IMR-90 (cell line): ENCODE data around the gene MAN2A2. TPM values are rescaled to one million over a fixed set of nuclear protein-coding genes. Genes with fewer than 3 reads are reported as not detected.

Experiments
- ATAC-seq: fragments of 200-7000 bp; cut with Tn5 transposase; 2 replicates; pipeline ENCODE4 v1.9.1; 2020; ENCODE audit warnings: low read depth, mild to moderate bottlenecking, moderate library complexity
- BruUV-seq: library from RNA; stranded (reverse); fragments of 400-500 nt; replicated peaks from 2 replicates; lab custom pipeline; 2021; lab: Mats Ljungman, UMichigan
- CTCF ChIA-PET: fragments of 300-600 bp; formaldehyde crosslinking; extraction: SDS; loops from one replicate; lab custom pipeline; 2021; ENCODE audit warnings: antibody characterized with exemption; lab: Yijun Ruan, JAX
- POLR2A ChIA-PET: fragments of 300-600 bp; sonication (Branson Sonifier 250); formaldehyde crosslinking; loops from one replicate; lab custom pipeline; 2022; ENCODE audit warnings: antibody characterized with exemption; ENCODE audit not compliant: unreplicated experiment; lab: Charles Lee
- DNase-seq: peaks from one replicate; pipeline ENCODE4 v3.0.0; 2013
- H2AFZ ChIP-seq: replicated peaks from 2 replicates; pipeline ENCODE3; 2013; ENCODE audit warnings: low read length, mild to moderate bottlenecking; ENCODE audit not compliant: poor library complexity
- H2AK5ac ChIP-seq: 2 replicates; pipeline ENCODE4 v1.6.1; 2013; ENCODE audit warnings: low read depth, low read length, inconsistent platforms
- H2AK9ac ChIP-seq: replicated peaks from 2 replicates; pipeline ENCODE3; 2013; ENCODE audit warnings: mild to moderate bottlenecking, low read depth, low read length, moderate library complexity; ENCODE audit not compliant: poor library complexity
- H2BK120ac ChIP-seq: 2 replicates; pipeline ENCODE4 v1.6.1; 2013; ENCODE audit warnings: low read depth, low read length, inconsistent platforms
- H2BK15ac ChIP-seq: 3 replicates; pipeline ENCODE4 v1.6.1; 2013; ENCODE audit warnings: low read depth, low read length, inconsistent platforms
- H2BK20ac ChIP-seq: 2 replicates; pipeline ENCODE4 v1.6.1; 2013; ENCODE audit warnings: low read depth, mild to moderate bottlenecking, inconsistent platforms, low read length, moderate library complexity
- H2BK5ac ChIP-seq: 2 replicates; pipeline ENCODE4 v1.6.1; 2013; ENCODE audit warnings: mild to moderate bottlenecking, low read depth, low read length, inconsistent platforms; ENCODE audit not compliant: poor library complexity, severe bottlenecking
- H3K14ac ChIP-seq: replicated peaks from 2 replicates; pipeline ENCODE4 v1.6.1; 2013; ENCODE audit warnings: low read depth, low read length, inconsistent platforms
- H3K18ac ChIP-seq: 2 replicates; pipeline ENCODE4 v1.6.1; 2013; ENCODE audit warnings: low read depth, low read length, control low read depth
- H3K23ac ChIP-seq: 2 replicates; pipeline ENCODE4 v1.6.1; 2013; ENCODE audit warnings: low read depth, low read length, inconsistent platforms
- H3K27ac ChIP-seq: 2 replicates; pipeline ENCODE4 v1.5.1; 2013; ENCODE audit warnings: mild to moderate bottlenecking, control low read depth, low read length; ENCODE audit not compliant: insufficient read depth
- H3K27me3 ChIP-seq: 2 replicates; pipeline ENCODE4 v1.6.1; 2013; ENCODE audit warnings: low read length; ENCODE audit not compliant: control insufficient read depth, insufficient read depth
- H3K36me3 ChIP-seq: 2 replicates; pipeline ENCODE4 v1.6.1; 2013; ENCODE audit warnings: low read length, mixed read lengths; ENCODE audit not compliant: control insufficient read depth, insufficient read depth
- H3K4ac ChIP-seq: 2 replicates; pipeline ENCODE4 v1.6.1; 2013; ENCODE audit warnings: low read depth, low read length, inconsistent platforms
- H3K4me1 ChIP-seq: 2 replicates; pipeline ENCODE4 v1.6.1; 2013; ENCODE audit warnings: low read length, mixed read lengths; ENCODE audit not compliant: control insufficient read depth, insufficient read depth
- H3K4me2 ChIP-seq: 2 replicates; pipeline ENCODE4 v1.6.1; 2013; ENCODE audit warnings: low read depth, mild to moderate bottlenecking, control low read depth, low read length, moderate library complexity
- H3K4me3 ChIP-seq: 2 replicates; pipeline ENCODE4 v1.5.1; 2013; ENCODE audit warnings: low read depth, mild to moderate bottlenecking, control low read depth, low read length, moderate library complexity; ENCODE audit not compliant: insufficient read depth
- H3K56ac ChIP-seq: 2 replicates; pipeline ENCODE4 v1.6.1; 2013; ENCODE audit warnings: low read length, inconsistent platforms; ENCODE audit not compliant: insufficient read depth; ENCODE audit errors: extremely low read depth
- H3K79me1 ChIP-seq, 2 experiments: 2 replicates each; pipeline ENCODE4 v1.6.1; 2013; ENCODE audit warnings: low read length in 2 of 2, inconsistent platforms in 1 of 2, low read depth in 1 of 2
- H3K9ac ChIP-seq: 2 replicates; pipeline ENCODE4 v1.6.1; 2013; ENCODE audit warnings: low read depth, low read length, control low read depth
- H3K9me1 ChIP-seq: 2 replicates; pipeline ENCODE4 v1.6.1; 2013; ENCODE audit warnings: low read length, inconsistent platforms; ENCODE audit not compliant: insufficient read depth
- H3K9me3 ChIP-seq: 2 replicates; pipeline ENCODE4 v1.6.1; 2013; ENCODE audit warnings: low read length; ENCODE audit not compliant: control insufficient read depth, insufficient read depth
- H4K20me1 ChIP-seq: 2 replicates; pipeline ENCODE4 v1.6.1; 2013; ENCODE audit warnings: low read length, inconsistent platforms; ENCODE audit not compliant: insufficient read depth
- H4K5ac ChIP-seq: 2 replicates; pipeline ENCODE4 v1.6.1; 2013; ENCODE audit warnings: mild to moderate bottlenecking, low read depth, low read length, control low read depth
- H4K8ac ChIP-seq, 2 experiments: 2 replicates each; pipeline ENCODE4 v1.6.1; 2013; ENCODE audit warnings: low read depth in 2 of 2, low read length in 2 of 2, control low read depth in 1 of 2, inconsistent platforms in 1 of 2
- H4K91ac ChIP-seq: 2 replicates; pipeline ENCODE4 v1.6.1; 2013; ENCODE audit warnings: low read depth, low read length, inconsistent platforms; ENCODE audit not compliant: insufficient read depth
- BHLHE40 ChIP-seq: fragments of 150-350 bp; IDR thresholded peaks from 2 replicates; pipeline ENCODE4 v1.6.1; 2016; ENCODE audit warnings: mild to moderate bottlenecking, low read depth, low read length
- CEBPB ChIP-seq: IDR thresholded peaks from 2 replicates; pipeline ENCODE4 v1.6.1; 2012; ENCODE audit warnings: low read depth, low read length, improper control_type of control experiment
- CHD1 ChIP-seq: IDR thresholded peaks from 2 replicates; pipeline ENCODE4 v1.6.1; 2012; ENCODE audit warnings: low read depth, low read length, improper control_type of control experiment
- ELK1 ChIP-seq: fragments of 150-350 bp; IDR thresholded peaks from 2 replicates; pipeline ENCODE4 v1.6.1; 2016; ENCODE audit warnings: low read depth, mild to moderate bottlenecking, low read length, moderate library complexity, borderline replicate concordance
- FOS ChIP-seq: fragments of 150-350 bp; IDR thresholded peaks from 2 replicates; pipeline ENCODE4 v1.6.1; 2016; ENCODE audit warnings: low read depth, low read length
- MAFK ChIP-seq: IDR thresholded peaks from 2 replicates; pipeline ENCODE4 v1.6.1; 2012; ENCODE audit warnings: low read depth, low read length, improper control_type of control experiment
- MAZ ChIP-seq: IDR thresholded peaks from 2 replicates; pipeline ENCODE4 v1.6.1; 2012; ENCODE audit warnings: low read depth, mild to moderate bottlenecking, low read length, improper control_type of control experiment, moderate library complexity, borderline replicate concordance
- MXI1 ChIP-seq: IDR thresholded peaks from 2 replicates; pipeline ENCODE4 v1.6.1; 2012; ENCODE audit warnings: low read depth, mild to moderate bottlenecking, low read length, moderate library complexity, borderline replicate concordance
- NFE2L2 ChIP-seq: fragments of 150-350 bp; IDR thresholded peaks from 2 replicates; pipeline ENCODE4 v1.6.1; 2016; ENCODE audit warnings: low read depth, mild to moderate bottlenecking, low read length
- POLR2A ChIP-seq: IDR thresholded peaks from 2 replicates; pipeline ENCODE4 v1.6.1; 2012; ENCODE audit warnings: mild to moderate bottlenecking, low read depth, low read length
- RAD21 ChIP-seq: IDR thresholded peaks from 2 replicates; pipeline ENCODE4 v1.6.1; 2012; ENCODE audit warnings: low read length, improper control_type of control experiment
- RCOR1 ChIP-seq: IDR thresholded peaks from 2 replicates; pipeline ENCODE4 v1.6.1; 2012; ENCODE audit warnings: mild to moderate bottlenecking, low read length, improper control_type of control experiment; ENCODE audit not compliant: insufficient replicate concordance
- RFX5 ChIP-seq: IDR thresholded peaks from 2 replicates; pipeline ENCODE4 v1.8.0; 2012; ENCODE audit warnings: low read depth, mild to moderate bottlenecking, low read length, moderate library complexity
- SMC3 ChIP-seq: fragments of 150-350 bp; IDR thresholded peaks from 2 replicates; pipeline ENCODE4 v1.6.1; 2016; ENCODE audit warnings: low read depth, mild to moderate bottlenecking, antibody characterized with exemption, low read length, moderate library complexity
- WGBS, 2 experiments: methylation state at CpG; one replicate each; pipeline versions ENCODE4 v1.1.5 to v1.1.7; 2013; ENCODE audit warnings: missing lambda C conversion rate in 2 of 2; ENCODE audit not compliant: insufficient read length in 1 of 2; ENCODE audit errors: extremely low coverage in 2 of 2; 5-methylcytosine and 5-hydroxymethylcytosine counted together
- dilution Hi-C: fragments of 300-500 bp; cut with HindIII; formaldehyde crosslinking; loops from one replicate; pipeline ENCODE4 v1.14.3; 2018; ENCODE audit warnings: low sequenced_read_pairs; ENCODE audit not compliant: unreplicated experiment
- in situ Hi-C: fragments of 300-500 bp; cut with MboI; formaldehyde crosslinking; loops from 3 replicates; pipeline ENCODE4 v1.14.3; 2019; ENCODE audit warnings: low sequenced_read_pairs, inconsistent platforms, mixed read lengths
- intact Hi-C: fragments of 100-400 bp; cut with micrococcal nuclease; formaldehyde crosslinking; loops from 2 replicates; pipeline ENCODE4 v1.10.0; 2022
- polyA plus RNA-seq, 3 experiments: library from polyadenylated mRNA; depleted of rRNA; stranded (reverse); fragments of >200 nt; gene quantifications; 2 replicates each; pipeline ENCODE4 v1.2.3, GENCODE V29; 2012; ENCODE audit warnings: low replicate concordance in 1 of 3
- total RNA-seq: library from RNA; depleted of rRNA; stranded (reverse); fragments of >200 nt; gene quantifications from 2 replicates; pipeline ENCODE4 v1.2.3, GENCODE V29; 2012
- TF ChIP-seq, protein P1 (sequence below): fragments of 150-350 bp; IDR thresholded peaks from 2 replicates; pipeline ENCODE4 v1.6.1; 2017; ENCODE audit warnings: mild to moderate bottlenecking, antibody characterized with exemption, low read length, low read depth

MAN2A2 gene
- total and polyA plus RNA-seq, 2 of the 4 experiments (the other 2 are of a cell fraction): 3.4 to 52.5 TPM

DNA sequence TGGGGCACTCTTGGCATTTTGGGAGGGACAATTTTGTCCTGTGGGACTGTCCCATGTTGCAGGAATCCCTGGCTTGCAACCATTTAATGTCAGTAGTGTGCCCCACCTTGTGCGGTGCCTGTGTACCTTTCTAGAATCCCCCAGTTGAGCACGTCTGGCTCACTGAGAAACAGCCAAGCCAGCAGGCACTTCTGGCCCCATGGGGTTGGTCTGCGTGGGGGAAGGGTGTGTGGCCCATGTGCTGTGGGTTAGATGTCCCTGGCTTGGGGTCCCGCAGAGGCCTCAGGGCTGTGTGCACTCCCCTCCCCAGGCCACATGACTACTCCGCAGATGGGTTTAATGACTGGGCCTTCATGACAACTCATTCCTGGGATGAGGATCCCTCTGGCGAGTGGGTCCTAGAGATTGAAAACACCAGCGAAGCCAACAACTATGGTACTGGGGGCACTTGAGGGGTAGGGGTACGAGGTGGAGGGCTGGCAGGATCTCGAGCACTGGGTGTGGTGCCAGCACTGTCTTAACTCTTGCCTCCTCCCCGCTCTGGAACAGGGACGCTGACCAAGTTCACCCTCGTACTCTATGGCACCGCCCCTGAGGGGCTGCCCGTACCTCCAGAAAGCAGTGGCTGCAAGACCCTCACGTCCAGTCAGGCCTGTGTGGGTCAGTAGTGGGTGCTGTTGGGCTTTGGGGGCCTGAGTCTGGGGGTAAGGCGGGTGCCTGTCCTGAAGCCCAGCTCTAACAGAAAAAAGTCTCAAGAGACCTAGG is 22.5 kb upstream of the MAN2A2 start:
- TF ChIP-seq, protein P1, sequence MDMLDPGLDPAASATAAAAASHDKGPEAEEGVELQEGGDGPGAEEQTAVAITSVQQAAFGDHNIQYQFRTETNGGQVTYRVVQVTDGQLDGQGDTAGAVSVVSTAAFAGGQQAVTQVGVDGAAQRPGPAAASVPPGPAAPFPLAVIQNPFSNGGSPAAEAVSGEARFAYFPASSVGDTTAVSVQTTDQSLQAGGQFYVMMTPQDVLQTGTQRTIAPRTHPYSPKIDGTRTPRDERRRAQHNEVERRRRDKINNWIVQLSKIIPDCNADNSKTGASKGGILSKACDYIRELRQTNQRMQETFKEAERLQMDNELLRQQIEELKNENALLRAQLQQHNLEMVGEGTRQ: no peak
- no peak for TF ChIP-seq RAD21
- TF ChIP-seq MAFK: no peak
- TF ChIP-seq MXI1: no peak
- TF ChIP-seq RFX5: no peak
- TF ChIP-seq CEBPB: no peak
- TF ChIP-seq CHD1: no peak
- TF ChIP-seq BHLHE40: no peak
- no peak for TF ChIP-seq SMC3
- no peak for TF ChIP-seq MAZ
- TF ChIP-seq RCOR1: no peak
- TF ChIP-seq FOS: no peak
- no peak for TF ChIP-seq ELK1
- no peak for TF ChIP-seq POLR2A
- TF ChIP-seq NFE2L2: no peak
- CTCF ChIA-PET: no interaction called here
- H2AK5ac ChIP-seq: no peak overlapping the region

More for the DNA sequence above, 22.5 kb upstream of the MAN2A2 start:
- Histone ChIP-seq H3K79me1 (peaks cover 9 to 27% of the 10 kb centered on the region in 2 experiments; a peak in 3 of 4 replicates), H4K8ac (no peak overlapping the region), H3K4me3 (no peak overlapping the region), H4K20me1 (no peaks in the 10 kb centered on the region; the same call in 1 of the 2 replicates), H2BK15ac (no peak overlapping the region), H3K4ac (no peak overlapping the region), H3K56ac (no peak overlapping the region), H3K36me3 (peaks cover 62% of the 10 kb centered on the region), H3K9me3 (no peaks in the 10 kb centered on the region), H2AFZ (no peak overlapping the region), H3K4me2 (no peak overlapping the region), H4K91ac (no peak overlapping the region), H3K27ac (no peak overlapping the region), H2BK20ac (no peak overlapping the region), H3K27me3 (no peaks in the 10 kb centered on the region), H2BK5ac (no peak overlapping the region), H3K4me1 (peaks cover 13% of the 10 kb centered on the region), H3K9ac (no peak overlapping the region), H3K14ac (no peak overlapping the region), H4K5ac (no peak overlapping the region), H3K23ac (no peak overlapping the region), H3K9me1 (no peaks in the 10 kb centered on the region), H2BK120ac (no peak overlapping the region), H3K18ac (no peak overlapping the region), H2AK9ac (no peak overlapping the region)
- ATAC-seq: no peak
- intact Hi-C loops (no loop called here), dilution Hi-C loops (no loop called here), in situ Hi-C loops (loop anchor here (10.0 to 25.0 kb wide), 2 partner anchors 386 to 568 kb away; no protein-coding TSS in a partner anchor)
- no CpG with 5 or more reads among the region's 16 CpGs for WGBS, 2 experiments
- BruUV-seq: no TSS peak
- no peak for DNase-seq
- POLR2A ChIA-PET: no interaction called here
